HepG2 (cell line): ENCODE measurements around the gene FKBP5. TPM values are rescaled to one million over a fixed set of nuclear protein-coding genes. Genes with fewer than 3 reads are reported as not detected.
A peak's percentile ranks its signal among the peaks of the same experiment; 100 is the strongest.

Experiments used
- ATAC-seq: fragments of 200-7000 bp; cut with Tn5 transposase; 3 replicates; pipeline ENCODE4 v1.9.1; 2020; ENCODE audit warnings: mild to moderate bottlenecking, moderate library complexity
- BruUV-seq: library from RNA; stranded (reverse); fragments of 400-500 nt; replicated peaks from 2 replicates; lab custom pipeline; 2021; lab: Mats Ljungman, UMichigan
- CTCF ChIA-PET: fragments of 300-600 bp; formaldehyde crosslinking; extraction: SDS; loops from one replicate; lab custom pipeline; 2021; ENCODE audit warnings: low total read pairs, inconsistent platforms, low intra/inter-chr PET ratio; lab: Yijun Ruan, JAX
- POLR2A ChIA-PET: fragments of 350-600 bp; sonication (Branson Sonifier 250); formaldehyde crosslinking; loops from one replicate; lab custom pipeline; 2020; ENCODE audit warnings: antibody characterized with exemption, inconsistent platforms; lab: Yijun Ruan, JAX
- DNase-seq: peaks from one replicate; pipeline ENCODE4 v3.0.0-alpha.2; 2015; ENCODE audit warnings: low spot score
- FAIRE-seq: peaks from 3 replicates; lab custom pipeline; 2011; peaks lifted over from hg19 to GRCh38; lab: Jason Lieb, UNC
- H2AFZ ChIP-seq: one replicate; pipeline ENCODE4 v1.6.1; 2011; ENCODE audit warnings: low read length, inconsistent platforms
- H3K27ac ChIP-seq: fragments of 300-600 bp; 3 replicates; pipeline ENCODE4 v1.8.0; 2011; ENCODE audit warnings: mixed run types, mild to moderate bottlenecking, mixed read lengths, low read length, inconsistent platforms; ENCODE audit not compliant: insufficient read depth; ENCODE audit errors: extremely low read length
- H3K27me3 ChIP-seq, 2 experiments: fragments of 200-600 bp in 1 of 2; 2 replicates in 1 of 2; 3 replicates in 1 of 2; pipeline versions ENCODE4 v1.6.0 to v1.8.0; 2011; ENCODE audit warnings: low read length in 2 of 2, mild to moderate bottlenecking in 2 of 2, moderate library complexity in 2 of 2, inconsistent platforms in 1 of 2; ENCODE audit not compliant: insufficient read depth in 2 of 2, control insufficient read depth in 1 of 2
- H3K36me3 ChIP-seq, 2 experiments: fragments of 200-600 bp in 1 of 2; replicated peaks in 1 of 2; 2 replicates in 1 of 2; 3 replicates in 1 of 2; pipeline versions ENCODE4 v1.5.1 to v1.8.0; 2011; ENCODE audit warnings: low read length in 2 of 2, inconsistent platforms in 1 of 2; ENCODE audit not compliant: insufficient read depth in 2 of 2, control insufficient read depth in 1 of 2
- H3K4me1 ChIP-seq: 2 replicates; pipeline ENCODE4 v1.5.1; 2012; ENCODE audit warnings: low read length, inconsistent platforms; ENCODE audit not compliant: insufficient read depth
- H3K4me2 ChIP-seq: 2 replicates; pipeline ENCODE4 v1.6.0; 2011; ENCODE audit warnings: low read depth, low read length, inconsistent platforms
- H3K4me3 ChIP-seq, 3 experiments: fragments of 200-600 bp in 1 of 3; sonication (generic), shearing (Covaris generic) in 1 of 3; replicated peaks in 1 of 3; 2 replicates each; pipeline ENCODE4 v1.5.1; 2011 to 2016; ENCODE audit warnings: low read length in 3 of 3, inconsistent platforms in 2 of 3, low read depth in 2 of 3, mild to moderate bottlenecking in 2 of 3, control low read depth in 1 of 3, mixed read lengths in 1 of 3; ENCODE audit not compliant: insufficient read depth in 1 of 3
- H3K79me2 ChIP-seq: one replicate; pipeline ENCODE4 v1.6.1; 2011; ENCODE audit warnings: low read length, inconsistent platforms; ENCODE audit not compliant: insufficient read depth
- H3K9ac ChIP-seq: 2 replicates; pipeline ENCODE4 v1.6.0; 2011; ENCODE audit warnings: mild to moderate bottlenecking, low read depth, low read length, inconsistent platforms; ENCODE audit not compliant: insufficient read depth
- H3K9me3 ChIP-seq: 2 replicates; pipeline ENCODE4 v1.5.1; 2012; ENCODE audit warnings: mild to moderate bottlenecking, low read length
- H4K20me1 ChIP-seq: 2 replicates; pipeline ENCODE4 v1.6.0; 2011; ENCODE audit warnings: inconsistent platforms, mild to moderate bottlenecking, low read length, moderate library complexity; ENCODE audit not compliant: insufficient read depth
- AHR ChIP-seq: IDR thresholded peaks from 2 replicates; pipeline ENCODE4 v1.6.1; 2018; ENCODE audit warnings: missing genetic modification reagents, missing compliant biosample characterization
- ARID4A ChIP-seq: sonication (generic); formaldehyde crosslinking; IDR thresholded peaks from 2 replicates; pipeline ENCODE4 v1.5.0; 2020; ENCODE audit warnings: mild to moderate bottlenecking, missing genetic modification reagents, borderline replicate concordance
- CEBPB ChIP-seq: IDR thresholded peaks from 2 replicates; pipeline ENCODE4 v1.6.1; 2011; ENCODE audit warnings: low read depth, low read length, improper control_type of control experiment, borderline replicate concordance
- GPN1 ChIP-seq: sonication (generic); formaldehyde crosslinking; IDR thresholded peaks from 2 replicates; pipeline ENCODE4 v1.5.1; 2020; ENCODE audit warnings: missing genetic modification reagents, borderline replicate concordance
- HHEX ChIP-seq: IDR thresholded peaks from 2 replicates; pipeline ENCODE4 v1.6.1; 2016; ENCODE audit warnings: control low read depth
- KLF16 ChIP-seq, 2 experiments: sonication (generic) in 1 of 2; formaldehyde crosslinking in 1 of 2; IDR thresholded peaks; 2 replicates each; pipeline versions ENCODE4 v1.6.1 to v1.8.0; 2016 to 2023; ENCODE audit warnings: missing genetic modification reagents in 2 of 2, missing compliant biosample characterization in 1 of 2
- MEIS1 ChIP-seq: sonication (generic); formaldehyde crosslinking; IDR thresholded peaks from 2 replicates; pipeline ENCODE4 v1.9.0; 2021; ENCODE audit warnings: mild to moderate bottlenecking, missing genetic modification reagents, moderate library complexity, borderline replicate concordance
- RFX1 ChIP-seq: fragments of 450-650 bp; IDR thresholded peaks from 2 replicates; pipeline ENCODE4 v1.6.1; 2017
- RNF2 ChIP-seq: fragments of 450-650 bp; conservative IDR thresholded peaks from 2 replicates; pipeline ENCODE4 v1.6.1; 2016; ENCODE audit warnings: low read depth
- SALL2 ChIP-seq: sonication (generic); formaldehyde crosslinking; IDR thresholded peaks from 2 replicates; pipeline ENCODE4 v1.8.1; 2023; ENCODE audit warnings: mild to moderate bottlenecking, missing genetic modification reagents, inconsistent platforms
- SMARCE1 ChIP-seq: fragments of 450-650 bp; IDR thresholded peaks from 2 replicates; pipeline ENCODE4 v1.6.1; 2017; ENCODE audit warnings: borderline replicate concordance
- SOX6 ChIP-seq, 2 experiments: fragments of 450-650 bp in 1 of 2; sonication (generic) in 1 of 2; formaldehyde crosslinking in 1 of 2; IDR thresholded peaks; 2 replicates each; pipeline versions ENCODE4 v1.4.0 to v1.6.1; 2017 to 2020; ENCODE audit warnings: antibody characterized with exemption in 1 of 2, mild to moderate bottlenecking in 1 of 2, missing genetic modification reagents in 1 of 2
- TAF15 ChIP-seq: fragments of 200-400 bp; formaldehyde crosslinking; IDR thresholded peaks from one replicate; pipeline ENCODE4 v1.6.1; 2018; ENCODE audit warnings: mild to moderate bottlenecking, low read depth, low read length; ENCODE audit not compliant: poor library complexity, severe bottlenecking
- TIGD3 ChIP-seq: sonication (generic); formaldehyde crosslinking; IDR thresholded peaks from 2 replicates; pipeline ENCODE4 v1.5.1; 2020; ENCODE audit warnings: mild to moderate bottlenecking, missing genetic modification reagents, borderline replicate concordance
- ZNF660 ChIP-seq: sonication (generic); formaldehyde crosslinking; IDR thresholded peaks from 2 replicates; pipeline ENCODE4 v1.5.1; 2020; ENCODE audit warnings: mild to moderate bottlenecking, low read depth, missing genetic modification reagents, borderline replicate concordance
- ZNF670 ChIP-seq: sonication (generic); formaldehyde crosslinking; IDR thresholded peaks from 2 replicates; pipeline ENCODE4 v1.8.0; 2022; ENCODE audit warnings: mild to moderate bottlenecking, missing genetic modification reagents, borderline replicate concordance
- WGBS: methylation state at CpG from one replicate; pipeline ENCODE4 v1.1.6; 2017; ENCODE audit warnings: low lambda C conversion rate; 5-methylcytosine and 5-hydroxymethylcytosine counted together
- in situ Hi-C: cut with HindIII; loops from 2 replicates; pipeline ENCODE4 v1.10.0; 2017; ENCODE audit warnings: low pct_unique_long_range_greater_than_20kb; ENCODE audit not compliant: extremely low pct_ligation_motif_present
- intact Hi-C: fragments of 100-400 bp; cut with micrococcal nuclease; formaldehyde crosslinking; loops from one replicate; pipeline ENCODE4 v1.10.0; 2022; ENCODE audit not compliant: unreplicated experiment
- polyA plus RNA-seq, 8 experiments: library from polyadenylated mRNA; depleted of rRNA in 3 of 8; stranded (reverse) in 7 of 8; unstranded in 1 of 8; fragments of >200 nt; fragmentation: Illumina TruSeq in 4 of 8; extraction: Trizol in 4 of 8; gene quantifications; 2 replicates each; pipeline versions ENCODE4 v1.2.1 to v1.2.3, GENCODE V29; 2011 to 2016; ENCODE audit warnings: low read depth in 4 of 8, missing spikeins in 1 of 8, mixed read lengths in 1 of 8; ENCODE audit not compliant: insufficient read depth in 1 of 8
- total RNA-seq, 5 experiments: library from RNA; depleted of rRNA; stranded (reverse); fragments of >200 nt; fragmentation: Illumina TruSeq; extraction: Trizol; gene quantifications; 2 replicates each; pipeline ENCODE4 v1.2.3, GENCODE V29; 2016; ENCODE audit warnings: low read depth in 1 of 5
- TF ChIP-seq, protein P1 (sequence below): IDR thresholded peaks from 2 replicates; pipeline ENCODE4 v1.6.1; 2016

FKBP5 gene
- total and polyA plus RNA-seq, 2 of the 13 experiments (the other 11 are each of a cell fraction or from before 2014, with no cell fraction given), result 8.0 to 17.4 TPM

DNA sequence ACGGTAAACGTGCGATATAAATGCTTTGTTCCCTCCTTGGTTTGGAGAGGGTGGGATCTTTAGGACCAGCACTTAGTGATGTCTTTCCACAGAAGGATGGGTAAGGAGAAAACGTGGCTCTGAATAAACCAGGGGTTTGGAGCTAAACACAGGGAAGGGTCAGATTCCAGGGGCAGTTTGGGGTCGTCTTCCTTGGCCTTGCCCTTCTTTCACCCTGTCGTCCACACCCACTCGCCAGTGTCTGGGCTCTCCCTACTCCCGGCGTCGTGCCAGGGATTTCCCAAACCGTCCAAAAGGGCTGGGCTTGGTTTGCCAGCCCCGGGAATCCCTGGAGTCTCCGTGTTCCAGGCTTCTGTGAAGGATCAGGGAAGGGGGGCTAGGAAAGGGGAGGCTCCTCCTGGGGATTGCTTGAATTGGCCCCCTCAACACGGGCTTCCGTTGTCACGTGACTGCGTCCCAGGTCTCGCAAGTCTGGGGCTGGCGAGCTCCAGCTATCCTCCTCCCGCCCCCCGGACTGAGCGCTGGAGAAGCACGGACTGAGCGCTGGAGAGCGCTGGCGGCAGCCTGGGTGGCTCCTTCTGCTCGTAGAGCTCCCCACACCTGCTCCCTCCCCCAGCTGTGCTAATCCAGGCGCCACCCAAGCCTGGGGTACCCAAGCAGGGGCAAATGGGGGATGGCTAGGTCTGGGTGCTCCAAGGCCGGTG, 38.7 kb upstream of the FKBP5 start:
- Histone ChIP-seq H3K9ac (peak overlapping the region; percentile 66), H3K4me2 (peak overlapping the region; percentile 100), H3K9me3 (no peaks in the 10 kb centered on the region), H2AFZ (peak overlapping the region; percentile 49), H3K4me1 (peaks cover 83% of the 10 kb centered on the region), H4K20me1 (no peaks in the 10 kb centered on the region), H3K4me3 (peak overlapping the region; percentile 61 to 88 (median 63)), H3K27ac (peak overlapping the region; percentile 53), H3K27me3 (no peaks in the 10 kb centered on the region; a peak in 1 of 5 replicates), H3K36me3 (no peaks in the 10 kb centered on the region), H3K79me2 (no peaks in the 10 kb centered on the region)
- peak; percentile 65 for DNase-seq
- intact Hi-C loops (no loop called here), in situ Hi-C loops (loop anchor here (5.0 kb wide), 1 partner anchor 40 kb away; the partner anchor contains the start of gene FKBP5)
- no peak for FAIRE-seq
- no TSS peak for BruUV-seq
- POLR2A ChIA-PET, result interaction anchor here (0.7 to 3.4 kb wide), 4 partner anchors 9 to 125 kb away, joined by 4 to 16 read pairs (median 10); partner anchors contain the start of gene ARMC12
- CTCF ChIA-PET, result no interaction called here
- peak; percentile 43 for ATAC-seq
- WGBS, result 2% methylated on average over 17 of the region's 29 CpGs
- TF ChIP-seq HHEX (no peak), TAF15 (peak; percentile 49), MEIS1 (0 out of 2 replicates have a peak, but pooled peaks have one; percentile 34), ZNF660 (CRISPR knock-in tag) (no peak), KLF16 (CRISPR knock-in tag; IDR thresholded peaks at IDR 0.05) (peak in 1 of 2 experiments; percentile 46; a peak in 1 of 4 replicates), ARID4A (CRISPR knock-in tag) (no peak), RFX1 (no peak), SOX6 (IDR thresholded peaks at IDR 0.05) (no peak), SOX6 (CRISPR knock-in tag; IDR thresholded peaks at IDR 0.05) (peak; percentile 31), CEBPB (no peak), SALL2 (CRISPR knock-in tag) (peak; percentile 89; the same call in 1 of the 2 replicates), RNF2 (0 out of 2 replicates have a peak, but pooled peaks have one; percentile 51), AHR (no peak; the same call in 1 of the 2 replicates), GPN1 (no peak), ZNF670 (CRISPR knock-in tag) (no peak), TIGD3 (no peak), SMARCE1 (no peak)
- TF ChIP-seq, protein P1, sequence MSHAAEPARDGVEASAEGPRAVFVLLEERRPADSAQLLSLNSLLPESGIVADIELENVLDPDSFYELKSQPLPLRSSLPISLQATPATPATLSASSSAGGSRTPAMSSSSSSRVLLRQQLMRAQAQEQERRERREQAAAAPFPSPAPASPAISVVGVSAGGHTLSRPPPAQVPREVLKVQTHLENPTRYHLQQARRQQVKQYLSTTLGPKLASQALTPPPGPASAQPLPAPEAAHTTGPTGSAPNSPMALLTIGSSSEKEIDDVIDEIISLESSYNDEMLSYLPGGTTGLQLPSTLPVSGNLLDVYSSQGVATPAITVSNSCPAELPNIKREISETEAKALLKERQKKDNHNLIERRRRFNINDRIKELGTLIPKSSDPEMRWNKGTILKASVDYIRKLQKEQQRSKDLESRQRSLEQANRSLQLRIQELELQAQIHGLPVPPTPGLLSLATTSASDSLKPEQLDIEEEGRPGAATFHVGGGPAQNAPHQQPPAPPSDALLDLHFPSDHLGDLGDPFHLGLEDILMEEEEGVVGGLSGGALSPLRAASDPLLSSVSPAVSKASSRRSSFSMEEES, result peak; percentile 74
